Activated naive CD8-positive, alpha-beta T cell treated with anti-CD3 and anti-CD28 coated beads, Interleukin-2, amount 10 ng/mL, durations not matched to agents 7 days and 5 days (primary cell): Measurements from ENCODE around the gene TWSG1. TPM values are rescaled to one million over a fixed set of nuclear protein-coding genes. Genes with fewer than 3 reads are reported as not detected.
"Not testable (repeated sequence)": the region's sequence is repeated elsewhere in the genome, so short reads cannot be mapped to it uniquely, and the experiment has no call there.

Experiments
- ATAC-seq: fragments of 150-1000 bp; cut with Tn5 transposase; one replicate; pipeline ENCODE4 v1.10.0; 2021; ENCODE audit warnings: low read depth, moderate library complexity
- POLR2A ChIA-PET: fragments of 350-600 bp; sonication (Branson Sonifier 250); formaldehyde crosslinking; loops from one replicate; lab custom pipeline; 2021; ENCODE audit warnings: antibody characterized with exemption; lab: Charles Lee
- DNase-seq: peaks from one replicate; pipeline ENCODE4 v3.0.0; 2021
- H3K27ac Mint-ChIP-seq: one replicate; pipeline ENCODE4 v1.8.0; 2022; ENCODE audit warnings: mild to moderate bottlenecking, mixed read lengths
- H3K27me3 Mint-ChIP-seq: one replicate; pipeline ENCODE4 v1.8.0; 2022; ENCODE audit warnings: mild to moderate bottlenecking, moderate library complexity, mixed read lengths
- H3K36me3 Mint-ChIP-seq: one replicate; pipeline ENCODE4 v1.8.0; 2021; ENCODE audit warnings: mild to moderate bottlenecking, mixed read lengths
- H3K4me1 Mint-ChIP-seq: one replicate; pipeline ENCODE4 v1.8.0; 2021; ENCODE audit warnings: mixed read lengths
- H3K4me3 Mint-ChIP-seq: one replicate; pipeline ENCODE4 v1.8.0; 2022; ENCODE audit warnings: mild to moderate bottlenecking, moderate library complexity, mixed read lengths
- H3K9me3 Mint-ChIP-seq: one replicate; pipeline ENCODE4 v1.8.0; 2021; ENCODE audit warnings: mixed read lengths
- total RNA-seq, 2 experiments: library from RNA; stranded (reverse); gene quantifications; one replicate each; pipeline ENCODE4 v1.2.3, GENCODE V29; 2021

TWSG1 gene
- total RNA-seq, 2 experiments from 2014 or later: 9.0 to 10.4 TPM

DNA sequence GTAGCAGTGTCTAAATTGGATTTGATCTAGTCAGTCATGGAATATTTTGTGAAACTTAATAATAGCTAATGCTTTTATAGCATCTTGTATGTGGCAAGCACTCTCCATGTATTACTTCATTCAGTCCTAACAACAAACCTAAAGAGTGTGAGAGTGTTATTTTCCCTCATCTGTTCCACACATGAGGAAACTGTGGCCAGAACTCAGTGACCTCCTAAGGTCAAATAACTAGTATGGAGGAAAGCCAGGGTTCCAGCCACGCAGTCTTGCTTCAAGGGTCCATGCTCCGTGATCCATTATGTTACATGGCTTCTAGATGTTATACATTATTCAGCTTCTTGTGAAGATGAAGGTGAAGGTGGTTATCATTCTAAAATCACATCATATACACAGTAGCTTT is 45.5 kb downstream of the TWSG1 start:
- H3K36me3 Mint-ChIP-seq: peaks cover 10% of the 10 kb centered on the region

DNA sequence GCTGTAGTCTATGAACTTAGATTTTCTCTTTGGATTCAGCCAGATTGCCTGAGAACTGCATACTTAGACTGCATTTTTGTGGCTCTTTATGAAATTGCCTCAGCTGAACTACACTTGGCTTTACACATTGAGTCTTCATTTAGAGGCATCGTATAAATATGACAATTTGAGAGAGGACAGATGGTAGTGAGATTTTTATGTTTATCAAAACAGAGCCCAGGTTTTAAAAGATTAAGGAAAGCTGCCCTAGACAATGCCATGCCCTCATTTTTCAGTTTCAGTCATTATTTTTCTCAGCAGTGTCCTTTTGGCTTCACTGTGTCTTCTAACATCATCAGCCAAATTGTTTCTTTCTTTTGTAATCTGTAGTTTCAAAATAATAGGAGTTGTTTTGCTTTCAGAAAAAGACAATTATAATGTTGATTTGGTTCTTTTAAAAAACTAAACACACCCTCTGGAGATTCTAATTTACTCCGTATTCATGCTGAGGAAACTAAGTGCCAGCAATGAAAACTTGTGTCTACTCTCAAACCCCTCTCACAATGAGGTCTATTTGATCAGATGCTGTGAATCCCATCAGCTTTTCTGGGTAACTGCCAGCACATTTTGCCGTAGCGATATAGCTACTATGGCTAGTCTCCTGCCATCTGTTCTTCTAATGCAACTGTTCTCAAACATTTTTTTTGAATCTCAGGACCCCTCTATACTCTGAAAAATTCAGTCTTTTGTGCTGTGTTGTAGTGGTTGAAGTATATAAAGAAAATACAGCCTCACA is 46.2 kb downstream of the TWSG1 start:
- H3K9me3 Mint-ChIP-seq: peaks cover 2% of the 10 kb centered on the region
- H3K4me3 Mint-ChIP-seq: no peak overlapping the region
- DNase-seq (no peak), ATAC-seq (no peak)
- no peaks in the 10 kb centered on the region for H3K27me3 Mint-ChIP-seq
- H3K36me3 Mint-ChIP-seq: peaks cover 8% of the 10 kb centered on the region
- POLR2A ChIA-PET: no interaction called here
- no peaks in the 10 kb centered on the region for H3K4me1 Mint-ChIP-seq
- H3K27ac Mint-ChIP-seq: no peak overlapping the region

More for the DNA sequence above, 45.5 kb downstream of the TWSG1 start:
- ATAC-seq (no peak), DNase-seq (no peak)
- Mint-ChIP-seq H3K27ac (no peak overlapping the region), H3K4me3 (no peak overlapping the region), H3K9me3 (peaks cover 3% of the 10 kb centered on the region), H3K27me3 (no peaks in the 10 kb centered on the region), H3K4me1 (no peaks in the 10 kb centered on the region)
- POLR2A ChIA-PET: no interaction called here

DNA sequence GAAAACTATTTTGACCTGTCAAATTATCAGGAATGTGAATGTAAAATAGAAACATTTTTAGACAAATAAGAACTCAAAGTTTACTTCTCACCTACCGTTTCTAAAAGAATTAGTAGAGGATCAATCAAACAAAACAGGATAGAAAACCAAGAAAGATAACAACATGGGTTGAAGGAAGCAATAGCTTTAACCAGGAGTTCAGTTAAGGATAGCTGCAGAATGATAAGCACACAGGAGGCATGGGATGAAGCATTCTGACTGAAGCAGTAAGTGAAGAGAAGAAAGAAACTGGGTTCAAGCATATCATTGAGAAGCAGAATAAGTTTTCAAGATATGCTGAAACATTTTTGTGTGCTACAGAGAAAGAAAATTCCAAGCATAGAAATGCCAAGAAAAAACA is 52.3 kb downstream of the TWSG1 start:
- Mint-ChIP-seq H3K27ac (no peak overlapping the region), H3K4me3 (no peak overlapping the region), H3K4me1 (no peaks in the 10 kb centered on the region), H3K27me3 (no peaks in the 10 kb centered on the region), H3K36me3 (peaks cover 14% of the 10 kb centered on the region), H3K9me3 (peaks cover 8% of the 10 kb centered on the region)
- DNase-seq (no peak), ATAC-seq (no peak)
- POLR2A ChIA-PET: no interaction called here

DNA sequence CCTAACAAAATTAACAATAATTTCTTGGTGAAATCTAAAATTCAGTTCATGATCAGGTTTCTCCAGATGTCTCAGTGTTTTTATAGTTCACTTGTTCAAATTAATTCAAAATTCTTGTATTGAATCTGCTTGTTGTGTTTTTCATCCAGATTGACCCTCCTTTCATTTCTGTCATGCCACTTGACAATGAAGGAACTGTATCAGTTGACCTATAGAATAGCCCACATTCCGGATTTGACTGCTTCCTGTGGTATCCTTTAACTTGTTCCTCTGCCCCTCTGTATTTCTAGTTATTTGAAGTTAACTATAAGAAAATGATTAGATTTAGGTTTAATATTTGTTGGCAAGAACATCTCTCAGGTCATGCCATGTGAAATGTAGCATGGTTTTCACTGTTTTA is 53.3 kb downstream of the TWSG1 start:
- Mint-ChIP-seq H3K36me3 (peaks cover 15% of the 10 kb centered on the region), H3K4me3 (no peak overlapping the region), H3K27me3 (no peaks in the 10 kb centered on the region), H3K27ac (no peak overlapping the region), H3K4me1 (no peaks in the 10 kb centered on the region), H3K9me3 (peaks cover 6% of the 10 kb centered on the region)
- ATAC-seq: no peak
- DNase-seq: no peak
- POLR2A ChIA-PET: no interaction called here

DNA sequence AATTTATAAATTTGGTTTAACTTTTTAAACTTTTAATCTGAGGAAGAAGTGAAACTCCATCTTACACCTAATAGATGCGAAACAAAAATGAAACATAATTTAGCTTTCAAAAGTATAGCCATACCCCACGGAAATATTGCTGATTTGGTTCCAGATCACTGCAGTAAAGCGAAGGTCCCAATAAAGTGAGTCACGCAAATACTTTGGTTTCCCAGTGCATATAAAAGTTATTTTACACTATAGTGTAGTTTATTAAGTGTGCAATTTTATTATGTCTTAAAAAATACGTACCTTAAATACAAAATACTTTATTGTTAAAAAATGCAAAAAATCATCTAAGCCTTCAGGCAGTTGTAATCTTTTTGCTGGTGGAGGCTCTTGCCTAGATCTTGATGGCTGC is 55.1 kb downstream of the TWSG1 start:
- Mint-ChIP-seq H3K36me3 (peaks cover 17% of the 10 kb centered on the region), H3K27me3 (no peaks in the 10 kb centered on the region), H3K4me3 (no peak overlapping the region), H3K9me3 (peaks cover 7% of the 10 kb centered on the region), H3K4me1 (no peaks in the 10 kb centered on the region), H3K27ac (no peak overlapping the region)
- no peak for ATAC-seq
- DNase-seq: no peak
- POLR2A ChIA-PET: no interaction called here

DNA sequence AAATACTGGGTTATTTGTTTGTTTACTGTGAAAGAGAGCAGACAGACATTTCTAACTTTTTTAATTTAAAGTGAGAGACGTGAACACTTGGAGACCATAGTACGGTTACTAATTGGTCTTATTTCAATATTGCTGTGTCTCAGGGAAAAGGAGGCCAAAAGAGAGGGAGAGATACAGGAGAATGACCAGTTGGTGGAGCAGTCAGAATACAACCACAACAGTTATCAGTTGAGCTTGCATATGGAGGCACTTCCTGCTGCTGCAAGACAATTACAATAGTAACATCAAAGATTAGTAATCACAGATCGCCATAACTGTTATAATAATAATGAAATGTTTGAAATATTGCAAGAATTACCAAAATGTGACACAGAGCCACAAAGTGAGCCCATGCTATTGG is 58.2 kb downstream of the TWSG1 start:
- Mint-ChIP-seq H3K4me1 (peaks cover 3% of the 10 kb centered on the region), H3K27ac (no peak overlapping the region), H3K4me3 (no peak overlapping the region), H3K27me3 (no peaks in the 10 kb centered on the region), H3K36me3 (peaks cover 24% of the 10 kb centered on the region), H3K9me3 (peaks cover 7% of the 10 kb centered on the region)
- ATAC-seq: no peak
- POLR2A ChIA-PET: no interaction called here
- DNase-seq: no peak

DNA sequence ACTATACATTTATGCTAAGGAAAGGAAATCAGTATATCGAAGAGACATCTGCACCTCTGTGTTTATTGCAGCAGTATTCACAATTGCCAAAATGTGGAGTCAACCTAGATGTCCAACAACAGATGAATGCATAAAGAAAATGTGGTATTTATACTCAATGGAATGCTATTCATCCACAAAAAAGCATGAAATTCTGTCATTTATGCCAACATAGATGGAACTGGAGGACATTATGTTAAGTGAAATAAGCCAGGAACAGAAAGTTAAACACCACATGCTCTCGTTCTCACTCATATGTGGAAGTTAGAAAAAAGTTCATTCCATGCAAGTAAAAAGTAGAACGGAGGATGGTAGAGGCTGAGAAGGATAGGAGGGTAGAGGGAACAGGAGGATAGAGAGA is 59.5 kb downstream of the TWSG1 start:
- H3K36me3 Mint-ChIP-seq: peaks cover 24% of the 10 kb centered on the region
- no peak overlapping the region for H3K4me3 Mint-ChIP-seq
- peaks cover 7% of the 10 kb centered on the region for H3K9me3 Mint-ChIP-seq
- H3K4me1 Mint-ChIP-seq: peaks cover 3% of the 10 kb centered on the region
- POLR2A ChIA-PET: no interaction called here
- no peaks in the 10 kb centered on the region for H3K27me3 Mint-ChIP-seq
- H3K27ac Mint-ChIP-seq: no peak overlapping the region
- no peak for DNase-seq
- ATAC-seq: no peak

DNA sequence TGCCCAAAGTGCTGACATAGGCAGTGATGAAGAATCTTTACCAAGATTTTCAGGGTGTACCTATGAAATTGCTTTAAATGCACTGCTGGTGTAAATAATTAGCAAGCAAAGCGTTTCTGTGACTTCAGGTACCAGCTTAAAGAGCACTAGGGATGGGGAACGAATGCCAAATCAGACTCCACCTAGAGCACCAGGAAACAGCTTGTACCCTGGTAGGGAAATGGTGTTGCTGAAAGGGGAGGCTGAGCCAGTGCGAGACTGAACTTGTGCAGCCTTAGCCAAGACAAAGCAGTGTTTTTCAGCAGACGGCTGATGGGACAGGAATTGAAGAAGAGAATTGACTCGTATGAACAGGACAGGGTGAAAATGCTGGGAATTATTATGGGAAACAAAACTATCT is 65.6 kb downstream of the TWSG1 start:
- H3K27ac Mint-ChIP-seq: no peak overlapping the region
- H3K9me3 Mint-ChIP-seq: no peaks in the 10 kb centered on the region
- H3K4me1 Mint-ChIP-seq: peaks cover 13% of the 10 kb centered on the region
- no peak for ATAC-seq
- no peak for DNase-seq
- H3K4me3 Mint-ChIP-seq: no peak overlapping the region
- POLR2A ChIA-PET: no interaction called here
- H3K36me3 Mint-ChIP-seq: peaks cover 6% of the 10 kb centered on the region
- no peaks in the 10 kb centered on the region for H3K27me3 Mint-ChIP-seq

DNA sequence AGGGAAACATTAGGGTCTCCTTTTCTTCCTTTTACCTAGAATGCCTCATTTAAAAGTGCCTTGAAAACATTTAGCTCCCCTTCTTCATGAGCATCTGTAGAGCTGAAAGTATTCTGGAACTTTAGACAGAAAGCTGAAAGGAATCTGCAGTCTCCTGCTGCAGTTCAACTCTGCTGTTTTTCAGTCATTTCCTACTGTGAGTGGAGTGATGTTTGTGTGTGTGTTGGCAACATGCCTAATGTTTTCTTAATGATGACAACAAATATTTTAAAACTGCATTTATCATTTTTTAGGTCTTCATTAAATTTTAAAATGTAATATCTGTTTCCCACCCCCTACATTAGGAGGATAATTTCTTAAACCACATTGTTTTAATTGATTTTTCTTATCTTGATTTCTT is 66.6 kb downstream of the TWSG1 start:
- Mint-ChIP-seq H3K4me3 (no peak overlapping the region), H3K27ac (no peak overlapping the region), H3K9me3 (no peaks in the 10 kb centered on the region), H3K27me3 (no peaks in the 10 kb centered on the region), H3K4me1 (peaks cover 10% of the 10 kb centered on the region), H3K36me3 (peaks cover 6% of the 10 kb centered on the region)
- POLR2A ChIA-PET: interaction anchor here (0.5 kb wide), 1 partner anchor 109 kb away, joined by 3 read pairs; no protein-coding TSS in a partner anchor
- DNase-seq (no peak), ATAC-seq (no peak)

DNA sequence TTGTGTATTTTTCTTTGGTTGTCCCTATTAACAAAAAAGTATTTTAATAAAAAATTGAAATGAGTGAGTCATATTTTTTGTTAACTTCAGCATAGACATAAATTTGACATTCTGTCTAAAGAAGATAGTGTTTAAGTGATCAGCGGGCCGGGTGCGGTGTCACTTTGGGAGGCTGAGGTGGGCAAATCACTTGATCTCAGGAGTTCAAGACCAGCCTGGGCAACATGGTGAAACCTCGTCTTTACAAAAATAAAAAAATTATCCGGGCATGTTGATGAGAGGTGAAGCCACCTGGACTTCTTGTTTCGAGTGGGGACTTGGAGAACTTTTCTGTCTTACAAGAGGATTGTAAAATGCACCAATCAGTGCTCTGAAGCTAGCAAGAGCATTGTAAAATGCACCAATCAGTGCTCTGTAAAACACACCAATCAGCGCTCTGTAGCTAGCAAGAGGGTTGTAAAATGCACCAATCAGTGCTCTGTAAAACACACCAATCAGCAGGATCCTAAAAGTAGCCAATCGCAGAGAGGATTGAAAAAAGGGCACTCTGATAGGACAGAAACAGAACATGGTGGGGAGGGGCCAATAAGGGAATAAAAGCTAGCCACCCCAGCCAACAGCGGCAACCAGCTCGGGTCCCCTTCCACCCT is 67.9 kb downstream of the TWSG1 start:
- H3K4me1 Mint-ChIP-seq, H3K27ac Mint-ChIP-seq, POLR2A ChIA-PET, H3K36me3 Mint-ChIP-seq, ATAC-seq, H3K27me3 Mint-ChIP-seq, H3K4me3 Mint-ChIP-seq, DNase-seq, H3K9me3 Mint-ChIP-seq: not testable (repeated sequence)

DNA sequence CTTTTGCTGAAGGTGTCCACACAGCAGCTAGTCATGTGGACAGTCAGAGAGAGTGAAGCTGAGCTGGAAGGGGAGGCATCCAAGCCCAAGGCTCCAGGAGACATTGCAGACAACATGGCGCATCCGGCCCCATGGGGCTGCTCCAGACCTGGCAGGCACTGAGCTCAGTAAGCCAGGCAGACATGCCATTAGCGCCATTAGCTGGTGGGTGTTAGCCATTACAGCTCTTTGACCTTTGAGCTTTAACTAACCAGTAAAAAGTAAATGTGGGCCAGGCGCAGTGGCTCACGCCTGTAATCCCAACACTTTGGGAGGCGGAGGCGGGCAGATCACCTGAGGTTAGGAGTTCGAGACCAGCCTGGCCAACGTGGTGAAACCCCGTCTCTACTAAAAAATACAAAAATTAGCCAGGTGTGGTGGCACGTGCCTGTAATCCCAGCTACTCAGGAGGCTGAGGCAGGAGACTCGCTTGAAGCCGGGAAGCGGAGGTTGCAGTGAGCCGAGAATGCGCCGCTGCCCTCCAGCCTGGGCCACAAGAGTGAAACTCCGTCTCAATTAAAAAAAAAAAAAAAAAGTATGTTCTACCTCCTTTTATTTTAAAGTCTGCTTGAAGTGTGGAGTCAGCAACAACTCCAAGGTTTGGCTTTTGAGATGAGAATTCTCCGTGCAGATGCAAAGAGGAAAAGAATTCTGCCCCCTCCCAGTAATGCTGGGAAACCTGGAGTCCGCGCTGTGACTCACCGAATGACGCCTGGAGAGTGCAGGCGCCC is 69.4 kb downstream of the TWSG1 start:
- ATAC-seq (no peak), DNase-seq (no peak)
- no peaks in the 10 kb centered on the region for H3K9me3 Mint-ChIP-seq
- H3K4me3 Mint-ChIP-seq: peak overlapping the region; percentile 82
- POLR2A ChIA-PET: no interaction called here
- H3K27me3 Mint-ChIP-seq: no peaks in the 10 kb centered on the region
- H3K27ac Mint-ChIP-seq: peak overlapping the region; percentile 74
- H3K4me1 Mint-ChIP-seq: peaks cover 10% of the 10 kb centered on the region
- H3K36me3 Mint-ChIP-seq: peaks cover 3% of the 10 kb centered on the region

DNA sequence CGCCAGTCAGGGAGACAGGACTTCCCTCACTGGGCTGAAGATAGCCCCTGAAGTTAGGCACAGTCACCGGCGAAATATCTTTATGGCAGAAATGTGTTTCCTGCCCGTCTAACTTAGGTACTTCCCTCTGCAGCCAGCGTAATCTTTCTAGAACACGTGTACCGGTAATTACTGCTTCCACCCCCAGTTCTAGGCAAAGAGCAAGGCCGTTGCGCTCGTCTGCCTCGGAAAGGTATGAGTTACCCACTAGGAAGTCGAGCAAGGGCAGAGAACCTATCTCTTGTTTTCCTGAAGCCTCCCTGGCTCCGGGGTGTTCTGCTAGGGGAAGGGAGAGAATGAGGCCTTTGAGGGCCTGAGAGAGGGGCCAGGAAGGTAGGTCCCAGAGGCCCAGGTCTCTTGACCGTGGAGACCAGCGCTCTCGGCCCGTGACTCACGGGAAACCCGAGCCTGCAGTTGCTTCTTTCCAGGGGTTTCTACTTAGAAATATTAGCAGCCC is 70.0 kb downstream of the TWSG1 start:
- H3K4me1 Mint-ChIP-seq: peaks cover 10% of the 10 kb centered on the region
- peaks cover 3% of the 10 kb centered on the region for H3K36me3 Mint-ChIP-seq
- ATAC-seq (peak; percentile 83), DNase-seq (peak; percentile 46)
- no peaks in the 10 kb centered on the region for H3K27me3 Mint-ChIP-seq
- no peaks in the 10 kb centered on the region for H3K9me3 Mint-ChIP-seq
- POLR2A ChIA-PET: no interaction called here
- peak overlapping the region; percentile 82 for H3K4me3 Mint-ChIP-seq
- H3K27ac Mint-ChIP-seq: peak overlapping the region; percentile 74

DNA sequence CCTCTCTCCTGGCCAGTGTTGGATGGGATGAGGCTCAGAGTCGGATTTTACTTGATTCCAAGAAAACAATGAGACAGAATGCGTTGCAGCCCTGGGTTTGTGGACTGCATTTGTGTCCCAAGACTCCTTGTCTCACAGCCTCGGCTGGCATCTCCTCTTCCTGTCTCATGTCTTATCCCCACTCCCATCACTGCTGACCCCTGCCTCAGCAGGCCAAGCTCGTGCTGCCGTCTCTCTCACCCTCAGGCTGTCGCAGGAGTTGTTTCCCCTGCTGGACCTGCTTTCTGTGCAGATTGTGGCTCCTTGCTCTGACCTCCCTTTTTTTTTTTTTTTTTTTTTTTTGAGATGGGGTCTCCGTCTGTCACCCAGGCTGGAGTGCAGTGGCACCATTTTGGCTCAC is 70.6 kb downstream of the TWSG1 start:
- Mint-ChIP-seq H3K9me3 (no peaks in the 10 kb centered on the region), H3K36me3 (peaks cover 3% of the 10 kb centered on the region), H3K27me3 (no peaks in the 10 kb centered on the region), H3K4me1 (peaks cover 10% of the 10 kb centered on the region), H3K4me3 (peak overlapping the region; percentile 82), H3K27ac (no peak overlapping the region)
- DNase-seq: no peak
- no peak for ATAC-seq
- POLR2A ChIA-PET: no interaction called here
